NT2/D1 (cell line): ENCODE results near the gene TINAGL1.

Experiments
- SUZ12 ChIP-seq: IDR thresholded peaks from 2 replicates; pipeline ENCODE4 v1.6.1; 2011; ENCODE audit not compliant: insufficient read length, insufficient read depth; ENCODE audit errors: extremely low read depth
- YY1 ChIP-seq: IDR thresholded peaks from 2 replicates; pipeline ENCODE4 v1.6.1; 2011; ENCODE audit not compliant: insufficient read length, insufficient read depth
- ZNF274 ChIP-seq: IDR thresholded peaks from 2 replicates; pipeline ENCODE4 v1.6.1; 2011; ENCODE audit warnings: mild to moderate bottlenecking, low read depth, low read length

DNA sequence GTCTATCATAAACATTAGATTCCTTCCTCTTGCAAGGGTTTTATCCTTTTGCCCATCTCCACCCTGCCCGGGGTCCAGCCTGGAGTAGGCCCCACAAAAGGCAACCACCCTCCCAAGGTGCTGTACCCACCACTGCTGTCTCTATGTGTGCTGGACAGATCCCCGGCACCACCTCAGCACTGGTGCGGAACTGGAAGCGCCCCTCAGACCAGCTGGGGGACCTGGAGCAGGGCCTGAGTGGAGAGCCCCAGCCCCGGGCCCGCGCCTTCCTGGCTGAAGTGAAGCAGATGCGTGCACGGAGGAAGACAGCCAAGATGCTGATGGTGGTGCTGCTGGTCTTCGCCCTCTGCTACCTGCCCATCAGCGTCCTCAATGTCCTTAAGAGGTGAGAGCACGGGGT lies 47.0 kb downstream of the TINAGL1 start:
- no peak for TF ChIP-seq ZNF274
- no peak for TF ChIP-seq YY1
- no peak for TF ChIP-seq SUZ12
